Spleen (tissue), 7 donors: ENCODE measurements around the gene MIEF2.
A peak's percentile ranks its signal among the peaks of the same experiment; 100 is the strongest.

ENCODE experiments used
- POLR2AphosphoS5 ChIP-seq, 3 donors: sonication (generic); formaldehyde crosslinking; IDR thresholded peaks; one replicate each; pipeline ENCODE4 v1.5.1; 2017; ENCODE audit warnings: antibody characterized with exemption in 3 of 3
- TF ChIP-seq, protein P1 (sequence below), 11 experiments: fragments of 200-600 bp in 7 of 11; fragments of 450-650 bp in 4 of 11; sonication (generic) in 4 of 11; IDR thresholded peaks in 8 of 11; conservative IDR thresholded peaks in 3 of 11; 1 replicate in 7 of 11; 2 replicates in 4 of 11; pipeline versions ENCODE4 v1.4.0 to v1.8.0; 2016 to 2021; ENCODE audit warnings: antibody characterized with exemption in 11 of 11, inconsistent platforms in 4 of 11, mild to moderate bottlenecking in 1 of 11
- donor health status: DM: no; HTN: no; CAD: no; lungs with moderate emphysema.
- donor health status: DM: no; HTN: no; CAD: no.
- donor health status: DM: no; HTN: no; CAD: no.

DNA sequence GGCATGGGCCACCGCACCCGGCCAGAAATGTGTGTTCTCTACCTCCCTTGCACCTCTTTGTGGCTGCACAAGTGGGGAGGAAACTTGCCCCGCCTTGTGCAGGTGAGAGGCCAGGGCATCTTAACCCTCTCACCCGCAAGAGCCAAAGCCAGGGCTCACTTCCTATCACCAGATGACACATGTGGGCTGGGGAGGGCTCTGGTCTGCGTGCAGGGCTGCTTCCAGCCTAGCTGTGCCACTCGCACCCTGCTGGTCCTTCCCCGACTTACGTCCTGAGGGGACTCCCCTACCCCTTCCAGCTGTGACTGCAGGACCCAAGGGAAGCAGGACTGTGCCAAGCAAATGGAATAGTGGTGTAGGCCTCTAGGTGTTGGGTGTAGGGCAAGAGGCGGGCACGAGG is 6.9 kb downstream of the MIEF2 start:
- TF ChIP-seq POLR2AphosphoS5 (IDR thresholded peaks at IDR 0.05) = peak in 1 of 3 donors; percentile 36
- TF ChIP-seq, protein P1, sequence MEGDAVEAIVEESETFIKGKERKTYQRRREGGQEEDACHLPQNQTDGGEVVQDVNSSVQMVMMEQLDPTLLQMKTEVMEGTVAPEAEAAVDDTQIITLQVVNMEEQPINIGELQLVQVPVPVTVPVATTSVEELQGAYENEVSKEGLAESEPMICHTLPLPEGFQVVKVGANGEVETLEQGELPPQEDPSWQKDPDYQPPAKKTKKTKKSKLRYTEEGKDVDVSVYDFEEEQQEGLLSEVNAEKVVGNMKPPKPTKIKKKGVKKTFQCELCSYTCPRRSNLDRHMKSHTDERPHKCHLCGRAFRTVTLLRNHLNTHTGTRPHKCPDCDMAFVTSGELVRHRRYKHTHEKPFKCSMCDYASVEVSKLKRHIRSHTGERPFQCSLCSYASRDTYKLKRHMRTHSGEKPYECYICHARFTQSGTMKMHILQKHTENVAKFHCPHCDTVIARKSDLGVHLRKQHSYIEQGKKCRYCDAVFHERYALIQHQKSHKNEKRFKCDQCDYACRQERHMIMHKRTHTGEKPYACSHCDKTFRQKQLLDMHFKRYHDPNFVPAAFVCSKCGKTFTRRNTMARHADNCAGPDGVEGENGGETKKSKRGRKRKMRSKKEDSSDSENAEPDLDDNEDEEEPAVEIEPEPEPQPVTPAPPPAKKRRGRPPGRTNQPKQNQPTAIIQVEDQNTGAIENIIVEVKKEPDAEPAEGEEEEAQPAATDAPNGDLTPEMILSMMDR (IDR thresholded peaks at IDR 0.05 in 8 of 11, conservative IDR thresholded peaks at IDR 0.05 in 3 of 11) = no peak
